SU-DHL-6 (cell line): ENCODE results near the gene CDK18.

Experiments used
- CTCF ChIP-seq: fragments of 200-600 bp; sonication (generic); IDR thresholded peaks from one replicate; pipeline ENCODE4 v1.5.1; 2017; ENCODE audit warnings: antibody characterized with exemption, mild to moderate bottlenecking, low read length, moderate library complexity; ENCODE audit not compliant: insufficient read depth, poor library complexity, severe bottlenecking
- EZH2phosphoT487 ChIP-seq: fragments of 200-600 bp; sonication (generic), shearing (Covaris generic); conservative IDR thresholded peaks from 2 replicates; pipeline ENCODE4 v1.6.1; 2018; ENCODE audit warnings: mild to moderate bottlenecking, antibody characterized with exemption, low read length, moderate library complexity, mixed read lengths

- TF ChIP-seq CTCF (no peak), EZH2phosphoT487 (no peak)
Measured at GRCh38 chr1:205530116-205530515, 25.6 kb downstream of the CDK18 start.
